Glutamatergic neuron (in vitro differentiated cells): ENCODE measurements around the gene HHATL. TPM values are rescaled to one million over a fixed set of nuclear protein-coding genes. Genes with fewer than 3 reads are reported as not detected.

ENCODE experiments used
- DNase-seq: peaks from one replicate; pipeline ENCODE4 v3.0.0; 2022
- H3K27ac Mint-ChIP-seq: one replicate; pipeline ENCODE4 v1.8.0; 2020; ENCODE audit warnings: mild to moderate bottlenecking, mixed read lengths, inconsistent platforms; ENCODE audit not compliant: unreplicated experiment
- H3K27me3 Mint-ChIP-seq: one replicate; pipeline ENCODE4 v1.8.0; 2020; ENCODE audit warnings: mild to moderate bottlenecking, moderate library complexity, mixed read lengths, inconsistent platforms; ENCODE audit not compliant: unreplicated experiment
- H3K36me3 Mint-ChIP-seq: one replicate; pipeline ENCODE4 v1.8.0; 2020; ENCODE audit warnings: mild to moderate bottlenecking, mixed read lengths, inconsistent platforms; ENCODE audit not compliant: unreplicated experiment
- H3K4me1 Mint-ChIP-seq: one replicate; pipeline ENCODE4 v1.8.0; 2020; ENCODE audit warnings: mild to moderate bottlenecking, low read depth, mixed read lengths, inconsistent platforms; ENCODE audit not compliant: unreplicated experiment
- H3K4me3 Mint-ChIP-seq: one replicate; pipeline ENCODE4 v1.8.0; 2020; ENCODE audit warnings: mild to moderate bottlenecking, mixed read lengths, inconsistent platforms; ENCODE audit not compliant: unreplicated experiment
- H3K9me3 Mint-ChIP-seq: one replicate; pipeline ENCODE4 v1.8.0; 2020; ENCODE audit warnings: mild to moderate bottlenecking, moderate library complexity, mixed read lengths, inconsistent platforms; ENCODE audit not compliant: unreplicated experiment
- CTCF ChIP-seq: fragments of 200-600 bp; sonication (generic); IDR thresholded peaks from one replicate; pipeline ENCODE4 v1.5.0; 2021; ENCODE audit not compliant: partially characterized antibody, unreplicated experiment
- total RNA-seq: library from RNA; stranded (reverse); fragmentation: NEBNext Ultra II Directional; extraction: Animal tissue kit (Norgen Biotek cat#: 25700); gene quantifications from one replicate; pipeline ENCODE4 v1.2.1, GENCODE V29; 2021; ENCODE audit not compliant: unreplicated experiment

HHATL gene
- total RNA-seq, 1 donor from 2014 or later, result 7.6 TPM

- H3K9me3 Mint-ChIP-seq, result no peaks in the 10 kb centered on the region
- peaks cover 2% of the 10 kb centered on the region for H3K27me3 Mint-ChIP-seq
- H3K4me3 Mint-ChIP-seq, result no peak overlapping the region
- TF ChIP-seq CTCF, result no peak
- DNase-seq, result no peak
- H3K27ac Mint-ChIP-seq, result no peak overlapping the region
- H3K4me1 Mint-ChIP-seq, result no peaks in the 10 kb centered on the region
- H3K36me3 Mint-ChIP-seq, result no peaks in the 10 kb centered on the region
These were observed 37.0 kb upstream of the HHATL start for GRCh38 chr3:42739401-42740158.

GRCh38 chr3:42736531-42736930, 33.9 kb upstream of the HHATL start:
- no peak overlapping the region for H3K4me3 Mint-ChIP-seq
- H3K9me3 Mint-ChIP-seq, result no peaks in the 10 kb centered on the region
- H3K27me3 Mint-ChIP-seq, result peaks cover 6% of the 10 kb centered on the region
- H3K36me3 Mint-ChIP-seq, result no peaks in the 10 kb centered on the region
- H3K4me1 Mint-ChIP-seq, result no peaks in the 10 kb centered on the region
- no peak overlapping the region for H3K27ac Mint-ChIP-seq
- no peak for TF ChIP-seq CTCF
- no peak for DNase-seq

- Mint-ChIP-seq H3K27ac (no peak overlapping the region), H3K4me1 (no peaks in the 10 kb centered on the region), H3K36me3 (no peaks in the 10 kb centered on the region), H3K9me3 (no peaks in the 10 kb centered on the region), H3K4me3 (no peak overlapping the region), H3K27me3 (peaks cover 6% of the 10 kb centered on the region)
- TF ChIP-seq CTCF, result no peak
- no peak for DNase-seq
These were observed 33.5 kb upstream of the HHATL start for GRCh38 chr3:42736081-42736480.

GRCh38 chr3:42735615-42736014, 33.0 kb upstream of the HHATL start:
- Mint-ChIP-seq H3K4me1 (no peaks in the 10 kb centered on the region), H3K27ac (no peak overlapping the region)
- DNase-seq, result no peak

More at GRCh38 chr3:42735615-42736014, 33.0 kb upstream of the HHATL start:
- no peaks in the 10 kb centered on the region for H3K36me3 Mint-ChIP-seq
- no peak overlapping the region for H3K4me3 Mint-ChIP-seq
- peaks cover 6% of the 10 kb centered on the region for H3K27me3 Mint-ChIP-seq
- no peaks in the 10 kb centered on the region for H3K9me3 Mint-ChIP-seq
- TF ChIP-seq CTCF, result no peak
